SK-N-MC (cell line): ENCODE measurements around the gene IQCC.

Experiments
- DNase-seq: peaks from one replicate; pipeline ENCODE4 v3.0.0-alpha.2; 2011; ENCODE audit warnings: low read depth, low spot score
- H3K27ac ChIP-seq: fragments of 200-600 bp; sonication (generic); 2 replicates; pipeline ENCODE4 v1.5.1; 2016; ENCODE audit warnings: mixed run types
- H3K36me3 ChIP-seq: fragments of 200-600 bp; sonication (generic); 2 replicates; pipeline ENCODE4 v1.6.1; 2017; ENCODE audit warnings: antibody characterized with exemption, low read length, mixed read lengths; ENCODE audit not compliant: insufficient read depth
- H3K4me3 ChIP-seq: fragments of 200-600 bp; sonication (generic); 2 replicates; pipeline ENCODE4 v1.5.1; 2016
- H3K9ac ChIP-seq: fragments of 200-600 bp; sonication (generic); 2 replicates; pipeline ENCODE4 v1.8.0; 2017; ENCODE audit warnings: mixed run types, mixed read lengths; ENCODE audit not compliant: insufficient read length
- H3K9me3 ChIP-seq: fragments of 200-600 bp; sonication (generic); 2 replicates; pipeline ENCODE4 v1.6.1; 2017; ENCODE audit warnings: low read depth, mild to moderate bottlenecking, antibody characterized with exemption, low read length, moderate library complexity, mixed read lengths
- EZH2 ChIP-seq: fragments of 200-600 bp; sonication (generic); IDR thresholded peaks from one replicate; pipeline ENCODE4 v1.6.1; 2017; ENCODE audit warnings: antibody characterized with exemption
- FOXP2 ChIP-seq: optimal IDR thresholded peaks from 2 replicates; pipeline ENCODE3; 2011; ENCODE audit warnings: mild to moderate bottlenecking, moderate library complexity; ENCODE audit not compliant: insufficient read depth; ENCODE audit errors: extremely low read length, control extremely low read depth
- POLR2AphosphoS5 ChIP-seq: IDR thresholded peaks from 2 replicates; pipeline ENCODE4 v1.6.1; 2012; ENCODE audit warnings: mild to moderate bottlenecking, low read depth, low read length, borderline replicate concordance

Gene IQCC

DNA sequence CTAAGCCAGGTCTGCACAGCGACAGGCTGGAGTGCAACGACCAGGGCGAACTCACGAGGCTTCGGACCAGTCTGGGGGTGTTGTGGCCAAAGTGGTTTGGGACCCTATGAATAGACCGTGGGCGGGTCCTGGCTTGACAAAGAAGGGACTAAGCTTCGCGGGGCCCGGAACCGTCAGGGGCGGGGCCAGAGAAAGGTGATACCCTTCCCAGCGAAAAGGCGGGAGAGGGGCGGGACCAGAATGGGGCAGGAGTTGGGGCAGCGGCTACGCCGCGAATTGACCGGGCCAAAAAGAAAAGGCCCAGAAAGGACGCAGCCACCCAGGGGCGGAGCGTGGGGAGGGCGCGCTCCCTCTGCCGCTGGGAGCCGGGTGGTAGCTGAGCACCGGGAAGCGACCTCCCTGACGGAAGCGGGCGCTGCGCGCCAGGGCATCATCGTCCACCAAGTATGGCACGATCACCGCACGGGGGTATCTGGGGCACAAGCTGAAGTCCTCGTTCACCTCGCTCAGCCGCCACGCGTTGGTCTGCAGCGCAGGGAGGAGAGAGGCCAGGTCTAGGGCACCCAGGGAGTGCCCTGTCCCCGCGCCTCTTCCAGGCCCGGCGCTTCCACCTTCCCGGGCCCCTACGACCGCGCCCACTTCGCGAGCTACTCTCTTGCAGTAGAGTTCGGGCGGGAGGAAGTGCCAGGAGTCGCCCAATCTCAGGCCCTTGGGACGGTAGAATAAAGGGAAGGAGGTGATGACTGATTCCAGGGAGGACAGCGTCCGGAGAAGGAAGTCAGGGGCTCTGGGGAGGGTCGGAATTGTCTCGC, 34.9 kb downstream of the IQCC start:
- H3K9ac ChIP-seq = no peak overlapping the region
- no peak overlapping the region for H3K27ac ChIP-seq
- H3K36me3 ChIP-seq = no peaks in the 10 kb centered on the region
- peak overlapping the region; percentile 48 for H3K4me3 ChIP-seq
- no peaks in the 10 kb centered on the region for H3K9me3 ChIP-seq
- no peak for DNase-seq
- TF ChIP-seq FOXP2 = no peak
- no peak for TF ChIP-seq EZH2
- TF ChIP-seq POLR2AphosphoS5 = no peak

DNA sequence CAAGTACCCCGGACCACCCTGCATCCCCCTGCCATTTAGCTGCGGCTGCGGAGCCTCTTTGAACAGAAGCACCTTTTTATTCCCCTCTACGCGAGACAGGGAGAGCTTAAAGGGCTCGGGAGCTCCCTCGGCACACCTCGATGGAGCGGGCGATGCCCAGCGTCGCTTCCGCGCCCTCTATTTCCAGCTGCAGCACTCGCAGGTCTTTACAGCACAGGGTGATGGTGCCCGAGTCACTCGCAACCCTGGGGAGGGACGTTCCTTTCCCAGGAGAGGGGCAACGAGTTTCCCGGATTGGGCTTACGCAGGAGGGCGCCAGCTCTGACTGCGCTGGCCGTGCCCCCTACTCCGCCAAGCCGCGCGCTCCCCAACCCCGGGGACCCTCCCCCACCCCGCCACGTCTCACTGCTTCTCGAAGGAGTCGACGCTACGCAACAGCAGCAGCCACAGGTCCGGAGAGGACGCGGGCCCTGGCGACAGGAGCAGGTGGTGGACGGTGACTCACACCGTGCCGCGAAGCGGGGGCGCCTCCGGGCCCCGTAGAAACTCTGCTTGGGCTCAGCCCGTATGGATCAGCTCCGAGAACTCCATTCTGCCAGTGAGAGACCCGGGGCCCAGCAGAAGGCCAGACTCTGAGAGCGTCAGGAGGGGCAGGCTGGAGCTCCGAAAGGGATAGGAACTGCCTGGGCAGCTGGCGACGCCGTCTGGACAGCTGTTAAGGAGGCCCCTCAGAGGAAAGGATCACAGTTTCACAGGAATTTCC, 35.7 kb downstream of the IQCC start:
- Histone ChIP-seq H3K9me3 (no peaks in the 10 kb centered on the region), H3K36me3 (no peaks in the 10 kb centered on the region), H3K27ac (no peak overlapping the region), H3K4me3 (peak overlapping the region; percentile 48; the same call in 1 of the 2 replicates), H3K9ac (no peak overlapping the region)
- TF ChIP-seq EZH2 (no peak), FOXP2 (no peak)
- DNase-seq = no peak

DNA sequence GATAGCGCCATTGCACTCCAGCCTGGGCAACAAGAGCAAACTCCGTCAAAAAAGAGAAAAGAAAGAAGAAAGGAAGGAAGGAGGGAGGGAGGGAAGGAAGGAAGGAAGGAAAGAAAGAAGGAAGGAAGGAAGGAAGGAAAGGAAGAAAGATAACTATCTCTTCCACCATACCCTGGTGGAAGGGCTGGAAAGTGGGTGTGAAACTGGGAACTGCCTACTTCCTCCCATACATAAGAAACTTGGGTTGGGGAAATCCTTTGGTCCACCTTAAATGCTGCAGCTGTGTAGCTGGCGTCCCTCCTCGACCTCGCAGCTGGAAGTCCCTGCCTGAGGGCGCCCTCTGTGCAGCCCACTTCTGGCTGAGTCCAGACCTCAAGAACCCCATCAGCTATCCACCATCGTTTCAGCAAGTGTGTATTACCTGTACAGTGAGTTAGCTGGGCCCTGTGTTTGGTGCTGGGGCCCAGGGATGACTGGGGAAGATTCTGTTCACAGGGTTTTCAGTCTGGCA, 36.9 kb downstream of the IQCC start:
- no peak for DNase-seq
- no peak overlapping the region for H3K4me3 ChIP-seq

DNA sequence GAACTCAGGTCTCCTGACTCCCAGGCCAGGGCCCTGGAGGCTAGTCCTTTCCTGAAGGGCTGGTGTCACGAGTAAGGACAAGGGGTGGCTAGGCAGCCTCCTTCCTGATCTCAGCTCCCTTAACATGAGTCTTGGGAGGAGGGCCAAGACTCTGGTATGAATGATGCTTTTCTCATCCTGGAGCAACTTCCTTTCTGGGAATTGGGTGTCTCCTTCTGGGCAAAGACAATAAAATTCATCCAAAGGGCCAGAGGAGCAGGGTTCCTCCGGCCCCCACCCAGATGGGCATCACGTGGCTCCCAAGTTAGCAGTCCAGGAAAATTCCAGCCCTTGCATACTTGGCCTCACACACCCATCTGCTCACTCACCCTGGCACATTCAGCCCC, 41.4 kb downstream of the IQCC start, which contains the start of gene FAM167B:
FAM167B (plus strand) TSS at position 335 of the 386 bp plus-strand sequence. CDS start 200 bp downstream, outside the sequence.
- TF ChIP-seq FOXP2 = no peak
- TF ChIP-seq POLR2AphosphoS5 = no peak
- no peak for TF ChIP-seq EZH2
- Histone ChIP-seq H3K9ac (no peak within 1 kb of the TSS), H3K36me3 (no peaks in the 10 kb centered on the region), H3K9me3 (no peaks in the 10 kb centered on the region), H3K4me3 (no peak within 1 kb of the TSS), H3K27ac (no peak within 1 kb of the TSS)
- DNase-seq = no peak

More for the DNA sequence above, 36.9 kb downstream of the IQCC start:
- Histone ChIP-seq H3K9ac (no peak overlapping the region), H3K27ac (no peak overlapping the region), H3K36me3 (no peaks in the 10 kb centered on the region), H3K9me3 (no peaks in the 10 kb centered on the region)
- no peak for TF ChIP-seq EZH2

DNA sequence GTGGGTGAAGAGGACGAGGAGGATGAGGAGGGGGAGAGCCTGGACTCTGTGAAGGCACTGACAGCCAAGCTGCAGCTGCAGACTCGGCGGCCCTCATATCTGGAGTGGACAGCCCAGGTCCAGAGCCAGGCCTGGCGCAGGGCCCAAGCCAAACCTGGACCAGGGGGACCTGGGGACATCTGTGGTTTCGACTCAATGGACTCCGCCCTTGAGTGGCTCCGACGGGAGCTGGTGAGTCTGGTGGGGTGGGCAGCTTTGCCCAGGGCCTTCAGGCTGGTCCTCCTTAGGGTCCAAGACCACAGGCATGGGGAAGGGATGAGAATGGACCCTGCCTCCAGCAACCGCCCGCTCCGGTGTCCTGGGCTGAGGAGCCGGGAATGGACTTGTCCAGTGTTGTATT, 42.0 kb downstream of the IQCC start:
- TF ChIP-seq FOXP2 (no peak), EZH2 (no peak), POLR2AphosphoS5 (no peak)
- H3K27ac ChIP-seq = no peak overlapping the region
- no peaks in the 10 kb centered on the region for H3K9me3 ChIP-seq
- no peaks in the 10 kb centered on the region for H3K36me3 ChIP-seq
- DNase-seq = no peak
- no peak overlapping the region for H3K9ac ChIP-seq
- no peak overlapping the region for H3K4me3 ChIP-seq

DNA sequence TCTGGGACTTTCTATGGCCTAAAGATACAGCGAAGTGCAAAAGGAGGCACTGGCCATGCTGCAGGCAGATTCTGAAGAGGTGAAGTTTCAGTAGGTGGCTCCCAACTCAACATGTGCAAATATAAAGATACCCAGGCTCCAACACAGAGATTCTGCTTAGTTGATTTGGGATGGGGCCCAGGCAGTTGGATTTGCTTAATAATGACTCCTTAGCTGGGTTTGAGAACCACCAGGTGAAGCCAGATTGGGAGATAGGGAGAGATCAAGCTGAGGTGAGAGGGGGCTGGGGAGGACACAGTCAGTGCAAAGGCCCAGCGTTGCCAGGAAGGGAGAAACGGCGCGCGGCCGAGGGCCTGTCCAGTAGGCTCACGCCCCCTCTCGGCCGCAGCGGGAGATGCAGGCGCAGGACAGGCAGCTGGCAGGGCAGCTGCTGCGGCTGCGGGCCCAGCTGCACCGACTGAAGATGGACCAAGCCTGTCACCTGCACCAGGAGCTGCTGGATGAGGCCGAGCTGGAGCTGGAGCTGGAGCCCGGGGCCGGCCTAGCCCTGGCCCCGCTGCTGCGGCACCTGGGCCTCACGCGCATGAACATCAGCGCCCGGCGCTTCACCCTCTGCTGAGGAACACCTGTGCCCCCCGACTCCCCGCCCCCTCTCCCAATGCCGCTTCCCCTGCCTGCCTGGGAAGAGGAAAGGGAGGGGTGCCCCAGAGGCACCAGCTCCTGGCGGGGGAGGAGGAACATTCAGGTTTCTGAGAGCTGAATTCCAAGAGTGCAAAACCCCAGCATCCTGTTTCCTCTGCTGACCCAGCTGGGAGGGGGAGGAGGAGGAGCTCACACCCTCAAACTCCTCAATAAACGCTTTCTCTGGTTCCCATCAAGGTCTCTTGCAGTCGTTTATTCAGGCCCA, 42.8 kb downstream of the IQCC start:
- Histone ChIP-seq H3K27ac (no peak overlapping the region), H3K9ac (no peak overlapping the region), H3K4me3 (no peak overlapping the region), H3K9me3 (no peaks in the 10 kb centered on the region), H3K36me3 (no peaks in the 10 kb centered on the region)
- DNase-seq = no peak
- no peak for TF ChIP-seq EZH2
- no peak for TF ChIP-seq FOXP2
- no peak for TF ChIP-seq POLR2AphosphoS5

DNA sequence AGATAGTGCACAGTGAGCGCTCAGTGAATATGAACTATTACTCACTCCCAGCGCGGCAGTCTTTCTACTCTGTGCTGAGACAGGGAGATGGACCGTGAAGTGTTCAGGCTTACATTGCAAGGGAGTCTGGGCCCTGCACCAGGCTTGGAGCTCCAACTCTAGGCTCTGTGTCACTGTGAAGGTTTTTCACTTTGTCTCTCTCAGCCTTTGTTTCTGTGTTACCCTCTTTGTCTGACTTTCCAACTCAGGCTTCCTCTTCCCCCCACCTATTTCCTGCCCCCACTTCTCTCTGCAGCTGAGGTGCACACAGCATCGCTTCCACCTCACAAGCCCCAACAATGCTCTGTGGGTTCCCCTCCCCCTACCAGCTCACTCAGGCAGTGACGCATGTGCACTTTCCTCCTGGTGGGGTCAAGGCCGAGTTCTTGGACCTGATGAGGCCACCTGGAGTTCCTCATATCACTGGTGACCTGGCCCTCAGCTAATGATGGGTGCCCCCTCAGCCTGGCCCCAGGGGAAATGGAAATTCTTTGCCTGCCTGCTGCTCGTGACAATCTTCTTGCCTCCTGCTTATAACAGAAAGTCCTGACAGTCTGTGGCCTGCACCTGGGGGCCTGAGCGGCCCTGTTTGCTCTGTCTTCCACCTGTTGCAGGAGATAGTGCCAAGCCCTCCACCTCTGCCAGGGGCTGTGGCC, 44.5 kb downstream of the IQCC start:
- Histone ChIP-seq H3K9ac (no peak overlapping the region), H3K27ac (no peak overlapping the region)

More for the DNA sequence above, 44.5 kb downstream of the IQCC start:
- H3K36me3 ChIP-seq = no peaks in the 10 kb centered on the region
- no peaks in the 10 kb centered on the region for H3K9me3 ChIP-seq
- H3K4me3 ChIP-seq = no peak overlapping the region
- TF ChIP-seq EZH2 (no peak), FOXP2 (no peak), POLR2AphosphoS5 (no peak)
- no peak for DNase-seq
